Right lobe of liver (tissue), 4 donors: Measurements from ENCODE around the gene F10.

Experiments used
- POLR2A ChIP-seq: fragments of 450-650 bp; IDR thresholded peaks from one replicate; pipeline ENCODE4 v1.6.1; 2017; ENCODE audit warnings: antibody characterized with exemption, mild to moderate bottlenecking
- TF ChIP-seq, protein P1 (sequence below), 4 donors: fragments of 200-600 bp in 3 of 4; fragments of 450-650 bp in 1 of 4; IDR thresholded peaks; one replicate each; pipeline versions ENCODE4 v1.5.1 to v1.8.0; 2016 to 2022; ENCODE audit warnings: antibody characterized with exemption in 4 of 4, mild to moderate bottlenecking in 2 of 4
- donor health status: DM: no; HTN: no; CAD: no.
- donor health status: DM: no; HTN: no; CAD: no.
- donor health status: DM: no; HTN: yes; CAD: no.

DNA sequence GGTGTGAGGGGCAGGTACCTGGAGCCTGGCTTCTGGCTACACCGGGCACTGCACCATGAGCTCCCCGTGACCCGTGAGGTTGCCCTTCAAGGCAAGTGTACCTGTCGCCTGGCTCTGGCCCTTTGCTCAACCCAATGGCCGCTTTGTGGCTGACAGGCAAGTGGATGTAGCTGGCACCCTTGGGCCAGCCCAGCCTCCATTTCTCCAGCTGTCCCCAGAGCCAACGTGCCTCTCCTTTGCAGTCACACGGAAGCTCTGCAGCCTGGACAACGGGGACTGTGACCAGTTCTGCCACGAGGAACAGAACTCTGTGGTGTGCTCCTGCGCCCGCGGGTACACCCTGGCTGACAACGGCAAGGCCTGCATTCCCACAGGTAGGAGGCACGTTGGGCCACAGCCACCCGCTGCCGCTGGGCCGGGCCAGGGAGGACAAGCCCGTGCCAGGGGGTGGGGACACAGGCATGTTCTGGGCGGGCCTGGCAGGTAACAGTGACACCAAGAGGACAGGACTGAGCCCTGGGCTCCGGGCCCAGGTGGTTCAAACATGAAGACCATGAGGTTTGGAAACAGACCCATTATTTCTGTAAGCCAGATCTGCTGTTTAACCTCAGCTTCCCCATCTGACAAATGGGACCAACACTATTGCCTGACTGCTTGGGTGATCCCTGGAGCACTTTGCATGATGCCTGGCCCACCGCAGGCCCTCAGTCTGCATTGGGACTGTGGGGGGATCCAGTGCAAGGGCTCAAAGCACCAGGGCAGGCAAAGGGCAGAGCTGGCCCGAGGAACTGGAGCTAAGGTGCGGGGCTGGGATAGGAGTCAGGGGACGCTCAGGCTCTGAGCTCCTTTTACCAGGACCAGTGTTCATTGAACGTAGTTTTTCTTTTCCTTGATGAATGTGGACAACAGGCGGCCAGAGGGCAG is 18.3 kb downstream of the F10 start:
- TF ChIP-seq, protein P1, sequence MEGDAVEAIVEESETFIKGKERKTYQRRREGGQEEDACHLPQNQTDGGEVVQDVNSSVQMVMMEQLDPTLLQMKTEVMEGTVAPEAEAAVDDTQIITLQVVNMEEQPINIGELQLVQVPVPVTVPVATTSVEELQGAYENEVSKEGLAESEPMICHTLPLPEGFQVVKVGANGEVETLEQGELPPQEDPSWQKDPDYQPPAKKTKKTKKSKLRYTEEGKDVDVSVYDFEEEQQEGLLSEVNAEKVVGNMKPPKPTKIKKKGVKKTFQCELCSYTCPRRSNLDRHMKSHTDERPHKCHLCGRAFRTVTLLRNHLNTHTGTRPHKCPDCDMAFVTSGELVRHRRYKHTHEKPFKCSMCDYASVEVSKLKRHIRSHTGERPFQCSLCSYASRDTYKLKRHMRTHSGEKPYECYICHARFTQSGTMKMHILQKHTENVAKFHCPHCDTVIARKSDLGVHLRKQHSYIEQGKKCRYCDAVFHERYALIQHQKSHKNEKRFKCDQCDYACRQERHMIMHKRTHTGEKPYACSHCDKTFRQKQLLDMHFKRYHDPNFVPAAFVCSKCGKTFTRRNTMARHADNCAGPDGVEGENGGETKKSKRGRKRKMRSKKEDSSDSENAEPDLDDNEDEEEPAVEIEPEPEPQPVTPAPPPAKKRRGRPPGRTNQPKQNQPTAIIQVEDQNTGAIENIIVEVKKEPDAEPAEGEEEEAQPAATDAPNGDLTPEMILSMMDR (IDR thresholded peaks at IDR 0.05) = peak in 2 of 4 donors; percentile 7 to 8
- TF ChIP-seq POLR2A = no peak
